ENCODE data around the gene SERP2.

Gene SERP2

DNA sequence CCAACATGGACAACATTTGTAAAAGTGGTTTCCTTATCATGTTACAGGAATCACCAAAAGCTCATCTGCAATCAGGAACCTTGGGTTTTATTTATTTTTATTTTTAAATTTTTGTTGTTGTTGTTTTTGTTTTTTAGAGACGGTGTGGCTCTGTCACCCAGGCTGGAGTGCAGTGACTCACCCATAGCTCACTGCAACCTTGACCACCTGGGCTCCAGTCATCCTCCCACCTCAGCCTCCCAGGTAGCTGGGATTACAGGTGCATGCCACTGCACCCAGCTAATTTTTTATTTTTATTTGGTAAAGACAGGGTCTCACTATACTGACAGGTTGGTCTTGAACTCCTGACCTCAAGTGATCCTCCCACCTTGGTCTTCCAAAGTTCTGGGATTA lies 13.6 kb upstream of the SERP2 start:
- TF ChIP-seq, protein P1, sequence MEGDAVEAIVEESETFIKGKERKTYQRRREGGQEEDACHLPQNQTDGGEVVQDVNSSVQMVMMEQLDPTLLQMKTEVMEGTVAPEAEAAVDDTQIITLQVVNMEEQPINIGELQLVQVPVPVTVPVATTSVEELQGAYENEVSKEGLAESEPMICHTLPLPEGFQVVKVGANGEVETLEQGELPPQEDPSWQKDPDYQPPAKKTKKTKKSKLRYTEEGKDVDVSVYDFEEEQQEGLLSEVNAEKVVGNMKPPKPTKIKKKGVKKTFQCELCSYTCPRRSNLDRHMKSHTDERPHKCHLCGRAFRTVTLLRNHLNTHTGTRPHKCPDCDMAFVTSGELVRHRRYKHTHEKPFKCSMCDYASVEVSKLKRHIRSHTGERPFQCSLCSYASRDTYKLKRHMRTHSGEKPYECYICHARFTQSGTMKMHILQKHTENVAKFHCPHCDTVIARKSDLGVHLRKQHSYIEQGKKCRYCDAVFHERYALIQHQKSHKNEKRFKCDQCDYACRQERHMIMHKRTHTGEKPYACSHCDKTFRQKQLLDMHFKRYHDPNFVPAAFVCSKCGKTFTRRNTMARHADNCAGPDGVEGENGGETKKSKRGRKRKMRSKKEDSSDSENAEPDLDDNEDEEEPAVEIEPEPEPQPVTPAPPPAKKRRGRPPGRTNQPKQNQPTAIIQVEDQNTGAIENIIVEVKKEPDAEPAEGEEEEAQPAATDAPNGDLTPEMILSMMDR (conservative IDR thresholded peaks at IDR 0.05) = no peak
- no peak overlapping the region for H3K27ac ChIP-seq

DNA sequence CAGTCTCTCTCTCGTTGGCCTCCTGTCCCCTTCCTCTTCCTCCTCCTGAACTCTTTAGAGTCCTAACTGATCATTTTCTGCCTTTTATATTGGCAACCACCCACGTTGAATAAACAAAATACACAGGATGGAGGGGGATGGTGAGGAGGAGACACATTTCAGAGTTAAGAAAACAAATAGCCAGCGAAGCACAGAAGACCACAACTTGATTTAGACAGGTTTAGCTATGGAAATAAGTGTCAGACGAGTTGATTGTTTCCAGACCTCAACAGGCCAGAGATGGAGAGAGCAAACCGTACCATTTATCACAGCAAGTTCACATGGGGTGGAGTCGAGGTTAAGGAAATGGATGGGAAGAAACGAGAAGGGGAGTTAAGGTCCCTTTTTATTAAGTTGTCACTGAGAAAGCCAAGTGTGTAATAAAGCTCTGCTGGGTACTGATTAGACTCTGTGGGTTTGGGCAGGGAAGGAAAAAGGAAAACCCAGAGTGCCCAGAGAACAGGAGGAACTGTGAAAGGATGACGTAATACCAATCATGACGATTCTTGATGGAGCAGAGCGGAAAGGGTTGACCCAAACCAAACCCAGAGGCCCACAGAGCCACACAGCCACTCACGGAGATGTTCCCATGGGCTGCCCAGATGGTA lies 11.1 kb upstream of the SERP2 start:
- H3K27ac ChIP-seq = no peak overlapping the region
- TF ChIP-seq, protein P1 (conservative IDR thresholded peaks at IDR 0.05) = no peak

DNA sequence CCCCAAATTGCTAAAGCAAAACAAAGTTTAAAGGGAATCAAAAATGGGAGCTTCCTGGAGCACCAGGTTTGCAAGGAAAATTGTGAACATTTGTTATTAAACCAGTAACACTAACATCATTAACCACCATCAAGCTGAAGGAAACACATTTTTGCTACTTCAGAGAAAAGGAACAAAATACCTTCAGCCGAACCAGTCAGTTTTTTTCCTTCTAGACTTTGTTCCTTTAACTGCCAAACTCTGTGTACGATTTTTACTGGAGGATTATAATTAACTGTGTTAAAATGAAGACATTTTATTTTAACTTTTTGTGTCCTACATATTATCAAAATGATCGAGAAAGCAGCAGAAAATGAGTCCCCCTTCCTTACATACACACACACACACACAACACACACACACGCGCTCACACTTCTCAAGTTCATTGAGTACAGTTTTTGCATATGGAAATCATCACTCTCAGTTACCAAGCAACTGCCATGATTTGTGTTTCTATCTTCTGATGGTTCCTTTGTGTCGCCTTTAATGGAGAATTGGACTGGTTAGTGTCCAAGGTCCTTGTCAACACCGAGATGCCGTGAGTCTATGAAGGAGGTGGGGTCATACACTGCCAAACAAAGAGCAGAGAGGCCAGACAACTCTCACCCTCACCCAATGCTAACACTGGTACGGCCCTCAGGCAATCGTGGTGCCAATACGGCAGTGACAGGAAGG lies 9.8 kb upstream of the SERP2 start:
- TF ChIP-seq, protein P1 (conservative IDR thresholded peaks at IDR 0.05) = no peak
- H3K27ac ChIP-seq = no peak overlapping the region

DNA sequence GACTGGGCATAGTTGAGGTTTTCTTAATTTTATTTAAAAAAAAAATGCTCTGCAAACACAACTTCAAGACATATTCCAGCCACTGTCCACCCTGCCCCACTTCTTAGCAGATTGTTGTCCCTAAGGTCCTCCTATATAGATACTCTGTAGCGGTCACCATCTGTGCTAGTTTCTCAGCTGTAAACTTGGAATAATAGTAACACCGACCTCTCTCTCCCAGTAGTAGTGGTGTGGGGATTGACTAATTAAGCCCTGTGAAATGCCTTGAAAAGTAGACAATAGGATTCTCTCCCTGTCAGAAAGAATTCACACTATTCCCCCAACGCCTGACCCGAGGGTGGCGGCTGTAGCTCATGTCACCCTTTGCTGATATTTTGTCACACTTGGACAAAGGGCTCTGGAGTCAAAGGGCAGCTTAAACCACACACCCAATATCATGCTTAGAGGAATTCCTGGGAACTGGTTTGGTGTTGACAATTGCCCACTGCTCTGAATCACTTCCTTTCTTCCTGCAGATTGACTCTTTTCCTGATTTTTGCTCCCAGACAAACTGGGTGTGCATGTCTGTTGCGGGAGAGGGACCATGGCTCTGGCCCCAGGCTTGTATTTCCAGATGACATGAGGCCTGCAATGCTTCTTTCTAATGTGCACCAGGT lies 9.2 kb upstream of the SERP2 start:
- TF ChIP-seq, protein P1 (conservative IDR thresholded peaks at IDR 0.05) = no peak
- no peak overlapping the region for H3K27ac ChIP-seq

DNA sequence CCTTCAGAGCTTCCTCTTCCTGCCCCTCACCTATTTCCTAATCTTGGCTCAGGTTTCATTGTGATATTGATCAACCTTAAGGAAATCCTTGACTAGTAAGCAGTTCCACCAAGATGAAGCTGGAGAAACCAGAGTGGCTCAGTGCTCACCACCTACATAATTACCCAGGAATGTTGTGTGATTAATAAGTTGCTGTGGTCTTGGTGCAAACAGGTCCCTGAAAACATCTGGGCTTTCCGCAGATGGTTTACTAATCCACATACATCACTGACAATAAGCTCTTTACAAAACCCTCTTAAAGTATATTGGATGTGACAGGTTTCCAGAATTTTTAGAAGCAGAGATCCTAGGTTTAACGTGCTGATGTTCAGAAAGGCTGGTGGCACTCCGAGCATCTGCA lies 8.6 kb upstream of the SERP2 start:
- H3K27ac ChIP-seq = no peak overlapping the region

DNA sequence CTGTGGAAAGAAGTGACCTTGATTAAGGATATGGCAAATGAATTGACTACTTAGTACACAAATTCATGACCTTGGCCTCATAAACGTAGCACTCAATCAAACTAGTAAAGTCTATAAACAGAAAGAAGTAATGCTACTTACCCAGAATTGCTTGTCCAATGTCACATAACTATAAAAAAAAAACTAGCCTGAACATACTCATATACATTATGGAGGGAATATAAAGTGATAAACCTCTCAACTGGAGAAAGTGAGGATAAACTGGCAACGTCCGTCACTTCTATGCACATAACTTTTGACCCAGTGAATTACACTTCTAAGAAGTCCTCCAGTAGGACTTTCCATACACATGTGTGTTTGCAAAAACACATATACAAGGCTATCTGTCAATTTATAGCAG lies 7.7 kb upstream of the SERP2 start:
- TF ChIP-seq, protein P1 (conservative IDR thresholded peaks at IDR 0.05) = no peak
- no peak overlapping the region for H3K27ac ChIP-seq

More for the DNA sequence above, 8.6 kb upstream of the SERP2 start:
- TF ChIP-seq, protein P1 (conservative IDR thresholded peaks at IDR 0.05) = no peak

DNA sequence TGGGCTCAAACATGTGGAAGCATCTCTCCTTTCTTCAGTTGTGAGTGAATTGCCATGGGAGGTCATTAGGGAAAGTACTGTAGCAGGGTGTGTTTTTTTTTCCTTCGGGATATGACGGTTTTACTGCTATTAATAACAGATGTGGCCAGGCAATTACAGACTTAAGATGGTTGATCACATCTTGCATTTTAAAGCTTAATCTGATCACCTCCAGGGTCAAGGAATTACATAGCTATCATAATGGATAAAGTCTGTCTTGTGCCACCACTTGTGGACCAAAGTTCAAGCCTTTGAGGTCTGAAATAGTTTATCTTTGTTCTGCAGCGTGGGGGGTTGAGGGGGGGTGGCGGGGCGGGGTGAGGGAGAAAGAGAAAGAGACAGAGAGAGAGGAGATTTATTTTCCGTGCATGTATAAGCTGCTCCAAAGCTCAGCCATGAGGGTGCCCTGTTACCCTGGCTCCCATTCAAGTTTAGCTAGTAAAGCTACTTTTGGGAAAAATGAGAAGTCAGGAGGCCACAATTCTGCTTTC lies 5.5 kb upstream of the SERP2 start:
- no peak overlapping the region for H3K27ac ChIP-seq
- TF ChIP-seq, protein P1 (conservative IDR thresholded peaks at IDR 0.05) = no peak

Data from VCaP (cell line).